Measurements from ENCODE around the gene CDRT15.
"Not testable (repeated sequence)": the region's sequence is repeated elsewhere in the genome, so short reads cannot be mapped to it uniquely, and the experiment has no call there.

The CDRT15 gene

DNA sequence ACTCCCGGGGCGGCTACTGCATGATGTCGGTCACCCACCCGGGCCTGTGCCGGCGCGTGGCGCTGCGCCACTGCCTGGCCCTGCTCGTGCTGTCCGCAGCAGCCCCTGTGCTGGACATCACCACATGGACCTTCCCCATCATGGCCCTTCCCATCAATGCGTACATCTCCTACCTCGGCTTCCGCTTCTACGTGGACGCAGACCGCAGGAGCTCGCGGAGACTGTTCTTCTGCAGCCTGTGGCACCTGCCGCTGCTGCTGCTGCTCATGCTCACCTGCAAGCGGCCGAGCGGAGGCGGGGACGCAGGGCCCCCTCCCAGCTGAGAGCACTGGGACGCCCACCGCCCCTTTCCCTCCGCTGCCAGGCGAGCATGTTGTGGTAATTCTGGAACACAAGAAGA lies 29.8 kb downstream of the CDRT15 start:
- no peak for DNase-seq (ENCODE audit: low spot score)

DNA sequence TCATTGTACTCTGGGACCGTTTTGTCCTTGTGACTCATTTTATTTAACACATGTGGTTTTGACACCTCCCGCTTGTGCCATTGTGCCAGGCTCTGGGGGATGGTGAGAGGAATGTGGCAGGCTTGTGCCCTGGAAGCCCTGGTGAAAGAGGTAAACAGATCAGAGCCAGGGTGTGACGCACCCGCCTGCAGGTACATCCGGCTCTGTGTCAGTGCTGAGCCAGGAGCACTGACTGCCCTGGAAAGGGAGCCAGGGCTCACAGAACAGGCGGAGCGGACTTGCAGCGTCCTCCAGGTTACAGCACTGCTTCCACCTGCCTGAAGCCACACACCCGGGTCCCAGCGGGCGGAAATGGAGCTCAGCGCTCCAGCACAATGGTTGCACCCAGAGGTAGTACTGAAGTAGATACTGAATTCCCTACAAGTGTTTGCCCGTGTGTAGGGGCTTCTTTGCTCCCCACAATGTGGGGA lies 30.6 kb downstream of the CDRT15 start:
- peak; percentile 7 for DNase-seq (ENCODE audit: low spot score)

DNA sequence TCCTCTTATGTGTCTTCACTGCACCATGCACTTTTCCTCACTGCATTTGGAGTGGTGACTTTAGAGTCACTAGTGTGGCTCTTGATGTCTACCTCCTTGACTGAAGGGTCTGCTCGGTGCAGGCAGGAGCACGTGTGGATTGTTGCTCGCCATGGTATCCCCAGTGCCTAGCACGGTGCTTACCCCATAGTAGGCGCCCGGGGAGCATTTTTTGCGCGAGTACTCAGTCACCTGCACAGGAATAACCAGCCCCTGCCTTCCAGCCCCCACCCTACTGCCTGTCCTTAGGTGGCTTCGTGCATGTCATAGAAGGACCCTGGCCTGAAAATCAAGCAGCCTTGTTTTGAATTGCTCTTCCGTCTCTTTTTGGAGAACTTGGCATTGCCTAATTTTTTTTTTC lies 31.3 kb downstream of the CDRT15 start:
- no peak for DNase-seq (ENCODE audit: low spot score)

- DNase-seq (ENCODE audit: low spot score), result no peak
Measured at GRCh38 chr17:14204546-14204945, 32.1 kb downstream of the CDRT15 start.

DNA sequence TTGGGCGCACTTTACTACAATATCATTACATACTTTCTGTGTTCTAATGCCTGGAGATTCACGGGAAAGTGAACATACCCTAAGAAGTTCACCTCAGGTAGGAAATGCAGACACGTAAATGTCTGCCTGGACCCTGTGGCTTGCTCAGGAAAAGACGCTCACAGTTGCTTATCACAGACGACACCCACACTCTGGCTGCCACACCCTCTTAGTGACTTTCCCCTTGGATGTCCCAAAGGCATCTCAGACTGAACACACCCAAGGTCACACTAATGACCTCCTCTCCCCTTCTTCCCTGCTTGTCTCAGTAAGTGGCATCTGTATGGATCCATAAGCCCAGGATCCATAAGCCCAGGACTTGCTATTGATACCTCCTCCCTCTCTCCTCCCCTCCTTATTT lies 32.6 kb downstream of the CDRT15 start:
- DNase-seq (ENCODE audit: low spot score), result no peak

DNA sequence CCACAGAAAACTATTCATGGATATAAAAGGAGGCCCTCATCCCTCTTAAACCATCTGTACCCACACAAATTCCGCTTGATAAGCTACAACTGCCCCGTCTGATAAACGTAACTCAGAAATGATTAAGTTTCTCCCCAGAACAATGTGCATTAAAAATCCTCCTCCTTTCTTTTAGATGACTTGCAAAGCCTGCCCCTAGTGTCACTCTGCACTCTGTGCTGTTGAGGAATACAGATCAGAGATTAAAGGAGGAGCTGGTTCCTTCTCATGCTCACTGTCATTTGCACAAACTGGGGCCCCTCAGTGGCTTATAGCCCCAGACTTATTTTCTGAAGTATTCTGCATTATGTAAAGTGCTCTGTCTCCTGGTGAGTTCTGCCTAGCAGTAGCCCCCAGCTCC lies 33.3 kb downstream of the CDRT15 start:
- no peak for DNase-seq (ENCODE audit: low spot score)

DNA sequence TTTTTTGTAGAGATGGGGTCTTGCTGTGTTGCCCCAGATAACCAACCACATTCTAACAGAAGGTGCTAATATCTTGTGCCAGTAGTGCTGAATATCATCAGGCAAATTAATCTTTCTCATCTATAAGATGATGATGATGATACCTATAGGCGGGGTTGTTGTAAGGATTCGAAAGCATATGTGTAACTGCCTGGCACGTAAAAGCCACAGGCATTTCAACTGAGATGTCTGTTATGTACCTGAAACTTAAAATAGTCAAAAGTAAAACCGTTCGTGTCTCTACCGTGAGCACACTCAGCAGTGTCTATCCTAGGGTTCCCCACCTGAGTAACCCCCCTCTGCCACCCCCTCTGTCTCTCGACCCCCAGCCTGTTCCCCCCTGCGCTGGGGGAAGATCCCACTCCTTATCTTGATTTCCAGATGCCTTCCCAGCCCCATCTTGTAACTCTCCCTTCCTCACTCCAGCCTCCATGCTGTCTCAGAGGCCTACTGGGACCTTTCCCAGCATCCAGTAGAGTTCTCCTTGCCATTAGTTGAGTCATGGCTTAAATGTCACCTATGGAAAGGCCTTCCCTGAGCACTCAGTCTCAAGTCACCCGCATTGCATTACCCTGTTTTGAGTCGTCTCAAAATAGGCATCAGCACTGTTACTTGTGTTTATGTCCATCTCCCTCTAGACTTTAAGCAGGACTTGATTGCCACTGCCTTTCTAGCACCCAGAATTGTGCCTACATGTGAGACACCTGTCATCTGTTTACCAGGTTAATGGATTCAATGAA lies 34.1 kb downstream of the CDRT15 start:
- DNase-seq (ENCODE audit: low spot score), result no peak

DNA sequence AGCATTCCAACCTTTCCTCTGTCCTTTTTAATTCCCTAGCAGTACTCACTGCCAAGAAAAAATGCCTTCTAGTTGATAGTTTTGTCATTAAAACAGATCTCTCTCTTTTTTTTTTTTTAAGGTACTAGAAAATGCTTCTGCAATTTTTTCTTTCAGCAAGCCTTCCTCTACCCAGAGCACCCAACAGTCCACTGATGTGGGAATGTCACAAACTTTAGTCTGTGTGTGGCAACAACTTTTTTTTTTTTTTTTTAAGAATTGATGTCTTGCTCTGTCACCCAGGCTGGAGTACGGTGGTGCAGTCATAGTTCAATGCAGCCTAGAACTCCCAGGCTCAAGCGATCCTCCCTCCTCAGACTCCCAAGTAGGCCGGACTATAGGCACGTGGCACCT lies 34.7 kb downstream of the CDRT15 start:
- DNase-seq (ENCODE audit: low spot score), result no peak

- DNase-seq (ENCODE audit: low spot score), result no peak
Measured at GRCh38 chr17:14201021-14201987, 35.4 kb downstream of the CDRT15 start.

- DNase-seq (ENCODE audit: low spot score), result no peak
Measured at GRCh38 chr17:14200354-14200753, 36.3 kb downstream of the CDRT15 start.

DNA sequence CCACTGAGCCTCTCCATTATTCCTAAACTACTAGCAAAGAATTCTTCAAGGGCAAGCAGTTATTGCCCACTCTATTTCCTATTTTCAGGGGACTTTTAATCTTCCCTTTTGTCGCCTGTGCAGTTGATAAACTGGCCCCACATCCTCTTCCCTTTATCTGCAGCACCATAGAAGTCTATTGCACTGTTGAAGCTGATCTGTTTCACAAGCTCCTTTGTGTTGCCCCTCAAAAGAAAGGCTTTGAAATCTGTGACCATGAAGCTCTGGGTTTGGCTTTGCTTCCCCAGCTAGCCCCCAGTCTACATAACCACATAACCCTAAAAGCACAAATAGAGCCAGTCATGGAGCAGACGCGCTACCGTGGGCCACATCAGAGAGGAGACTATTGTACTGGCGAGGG lies 37.1 kb downstream of the CDRT15 start:
- no peak for DNase-seq (ENCODE audit: low spot score)

- no peak for DNase-seq (ENCODE audit: low spot score)
Measured at GRCh38 chr17:14198575-14198974, 38.1 kb downstream of the CDRT15 start.

DNA sequence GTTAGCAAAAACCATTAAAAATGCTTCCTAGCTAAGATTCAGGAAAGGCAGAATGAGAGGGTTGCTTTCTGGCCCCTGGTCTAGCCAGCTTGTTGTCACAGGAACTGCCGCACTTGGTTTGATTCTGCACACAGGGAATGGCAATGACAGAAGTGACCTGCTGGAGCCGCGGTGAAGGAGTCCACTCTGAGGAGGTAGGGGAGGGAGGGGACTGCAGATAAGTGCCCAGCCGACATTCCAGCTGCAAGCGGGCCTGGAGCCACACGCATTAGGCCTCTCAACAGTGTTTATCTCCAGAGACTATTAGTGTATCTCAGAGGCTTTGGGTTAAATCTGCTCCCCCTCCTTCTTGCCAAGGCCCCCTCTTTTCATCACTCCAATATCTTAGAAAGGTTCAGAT lies 38.6 kb downstream of the CDRT15 start:
- DNase-seq (ENCODE audit: low spot score), result no peak

DNA sequence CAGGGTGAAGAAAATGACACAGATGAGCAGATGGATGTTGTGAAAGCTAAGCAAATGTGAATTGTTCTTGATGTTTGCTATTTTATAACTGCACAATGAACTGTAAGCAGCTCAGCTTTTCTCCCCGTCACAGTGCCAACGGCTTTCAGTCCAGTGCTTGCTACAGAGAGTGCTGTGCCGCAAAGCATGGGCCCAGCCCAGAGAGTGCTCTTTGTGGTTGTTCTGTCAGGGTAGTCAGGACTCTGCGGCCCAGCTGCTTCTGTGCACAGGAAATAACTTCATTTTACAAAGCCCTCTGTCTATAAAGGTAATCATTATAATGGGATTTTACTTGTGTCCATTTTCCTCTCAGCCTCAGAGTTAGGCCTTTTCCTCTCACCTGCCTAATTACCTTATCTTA lies 39.1 kb downstream of the CDRT15 start:
- DNase-seq (ENCODE audit: low spot score), result no peak

GRCh38 chr17:14197057-14197456 lies 39.6 kb downstream of the CDRT15 start:
- DNase-seq (ENCODE audit: low spot score), result no peak

DNA sequence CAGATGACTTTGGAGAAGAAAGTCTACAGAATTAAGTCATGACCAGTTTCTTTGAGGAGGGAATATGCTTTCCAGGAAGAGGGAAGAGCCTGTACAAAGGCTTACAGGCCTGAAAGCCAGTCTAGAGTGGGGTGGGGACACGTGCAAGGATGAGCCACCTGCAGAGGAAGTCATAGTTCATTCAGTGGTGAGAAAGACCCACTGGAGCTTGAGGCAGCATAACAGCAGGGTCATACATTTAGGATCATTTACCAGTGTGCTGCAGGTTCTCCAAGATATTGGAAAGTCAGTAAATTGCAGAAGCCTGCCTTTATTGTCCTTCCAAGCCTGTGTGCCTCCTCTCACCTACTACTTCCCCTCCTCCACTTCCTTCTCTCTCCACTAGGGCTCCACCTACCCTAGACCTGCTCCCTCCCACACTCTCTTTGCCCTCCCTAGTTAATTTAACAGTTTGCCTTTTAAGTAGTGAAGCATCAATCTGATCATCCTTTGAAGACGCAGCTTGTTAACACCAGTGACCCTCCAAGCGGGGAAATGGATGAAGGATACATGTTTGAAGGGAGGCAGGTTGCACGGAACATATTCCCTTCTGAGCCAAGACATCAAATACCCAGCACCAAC lies 40.2 kb downstream of the CDRT15 start:
- no peak for DNase-seq (ENCODE audit: low spot score)

- DNase-seq (ENCODE audit: low spot score), result not testable (repeated sequence)
Measured at GRCh38 chr17:14192636-14193344, 43.9 kb downstream of the CDRT15 start.

GRCh38 chr17:14192039-14192438 lies 44.6 kb downstream of the CDRT15 start:
- DNase-seq (ENCODE audit: low spot score), result not testable (repeated sequence)

DNA sequence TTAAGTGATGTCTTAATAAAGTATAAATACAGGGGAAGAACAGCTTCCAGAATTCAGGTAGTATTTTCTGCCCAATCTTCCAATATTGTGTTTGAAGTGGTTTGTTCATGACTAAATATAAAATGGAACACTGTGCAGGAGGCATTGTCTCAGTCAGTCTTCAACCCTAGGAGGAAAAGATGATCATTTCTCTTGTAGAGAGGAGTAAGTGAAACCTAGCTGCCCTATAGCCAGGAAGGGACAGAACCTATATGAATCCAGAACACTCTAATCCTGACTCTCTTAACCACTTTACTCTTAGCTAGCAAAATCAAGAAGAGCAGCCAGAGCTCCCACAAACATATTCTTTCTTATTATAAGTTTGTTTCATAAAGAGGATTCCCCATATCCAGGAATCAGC lies 45.2 kb downstream of the CDRT15 start:
- DNase-seq (ENCODE audit: low spot score), result not testable (repeated sequence)

GRCh38 chr17:14190774-14191173 lies 45.9 kb downstream of the CDRT15 start:
- not testable (repeated sequence) for DNase-seq (ENCODE audit: low spot score)

DNA sequence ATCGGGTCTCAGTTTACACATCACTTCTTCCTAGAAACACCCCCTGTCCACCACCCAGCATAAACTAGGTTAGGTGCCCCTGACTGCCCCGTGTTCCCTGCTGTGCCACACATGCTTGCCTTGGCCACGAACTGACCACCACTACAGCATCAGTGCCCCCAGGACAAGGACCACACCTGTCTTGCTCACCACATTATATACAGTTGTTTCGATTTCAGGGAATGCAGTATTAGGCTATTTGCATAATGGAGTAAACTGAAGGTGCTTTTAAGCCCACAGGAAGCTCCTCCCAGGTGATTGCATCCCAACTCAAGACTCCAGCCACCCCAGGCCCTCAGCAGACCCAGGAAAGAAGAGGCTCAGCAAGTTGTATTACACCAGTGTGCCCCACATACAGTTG lies 50.2 kb downstream of the CDRT15 start:
- not testable (repeated sequence) for DNase-seq (ENCODE audit: low spot score)

Measured in pons (tissue), 1 donor.